HG03432 (cell line): Measurements from ENCODE around the gene VKORC1L1.
"Not testable (repeated sequence)": the region's sequence is repeated elsewhere in the genome, so short reads cannot be mapped to it uniquely, and the experiment has no call there.

Experiments used
- ATAC-seq: cut with Tn5 transposase; IDR thresholded peaks from one replicate; pipeline ENCODE4 v1.9.1; 2021; ENCODE audit warnings: mild to moderate bottlenecking, moderate library complexity; ENCODE audit not compliant: unreplicated experiment

The VKORC1L1 gene

DNA sequence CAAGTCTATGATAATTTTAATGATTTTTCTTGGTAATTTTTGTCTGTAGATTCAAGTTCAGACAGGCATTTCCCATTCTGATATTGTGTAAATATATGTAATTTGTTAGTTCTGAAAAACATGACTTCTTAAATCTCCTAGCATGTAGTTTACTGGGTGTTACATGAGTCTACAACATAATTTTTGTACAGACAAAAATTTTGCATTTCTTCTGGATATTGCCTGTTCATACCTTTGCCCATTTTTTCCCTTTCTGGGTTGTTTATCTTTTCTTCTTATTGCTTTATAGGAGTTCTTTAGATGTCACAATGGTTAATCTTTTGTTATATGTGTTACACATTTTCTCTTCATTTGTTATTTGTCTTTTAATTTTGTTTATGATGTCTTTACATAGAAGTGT, 12.1 kb downstream of the VKORC1L1 start:
- not testable (repeated sequence) for ATAC-seq

DNA sequence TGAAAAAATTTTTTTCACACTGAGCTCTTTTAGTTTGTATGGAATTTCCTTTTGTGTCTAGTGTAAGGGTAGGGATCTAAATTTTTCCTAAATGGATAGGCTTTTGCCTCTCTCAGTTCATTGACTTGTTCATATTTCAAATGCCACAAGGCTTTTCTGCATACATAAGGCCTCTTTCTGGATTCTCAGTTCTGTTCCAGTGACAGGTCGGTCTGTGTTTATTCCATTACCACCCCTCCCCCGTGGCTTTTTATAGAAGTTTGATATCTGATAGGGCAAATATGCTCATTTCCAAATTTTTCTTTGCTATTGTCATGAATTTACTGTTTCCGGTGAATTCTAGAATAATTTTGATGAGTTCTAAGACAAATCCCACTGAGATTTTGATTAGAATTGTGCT, 12.7 kb downstream of the VKORC1L1 start:
- not testable (repeated sequence) for ATAC-seq

DNA sequence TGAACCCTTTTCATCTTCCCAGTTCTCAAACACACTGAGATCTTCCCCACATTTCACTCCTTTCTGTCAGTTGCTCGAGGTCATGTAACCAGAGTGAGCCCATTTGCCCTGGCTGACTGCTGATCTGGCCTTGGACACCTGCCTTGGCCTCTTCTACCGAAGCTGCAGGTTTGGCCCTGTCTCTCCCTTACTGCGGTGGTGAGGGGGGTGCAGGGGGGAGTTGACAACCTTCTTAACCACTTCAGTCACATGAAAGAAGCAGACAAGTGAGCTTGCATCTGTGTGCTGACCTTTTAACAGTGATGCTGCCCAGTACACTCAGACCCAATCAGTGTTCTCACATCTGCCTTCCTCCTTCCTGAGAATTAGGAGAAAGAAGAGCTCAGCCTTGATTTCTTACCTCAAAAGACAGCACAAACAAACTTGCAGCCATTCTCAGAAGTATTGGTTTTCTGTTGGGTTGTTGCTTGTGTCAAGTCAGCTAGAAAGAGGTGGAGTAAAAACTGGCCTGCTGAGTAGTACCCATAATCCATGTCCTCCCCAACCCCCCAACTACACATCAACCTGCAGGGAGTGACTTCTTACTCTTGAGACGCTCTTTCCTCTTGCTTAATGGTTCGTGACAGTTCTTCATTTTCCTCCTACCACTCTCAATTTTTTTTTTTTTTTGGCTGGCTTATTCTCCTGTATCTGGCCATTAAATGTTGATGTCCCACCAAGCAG, 15.7 kb downstream of the VKORC1L1 start:
- not testable (repeated sequence) for ATAC-seq

DNA sequence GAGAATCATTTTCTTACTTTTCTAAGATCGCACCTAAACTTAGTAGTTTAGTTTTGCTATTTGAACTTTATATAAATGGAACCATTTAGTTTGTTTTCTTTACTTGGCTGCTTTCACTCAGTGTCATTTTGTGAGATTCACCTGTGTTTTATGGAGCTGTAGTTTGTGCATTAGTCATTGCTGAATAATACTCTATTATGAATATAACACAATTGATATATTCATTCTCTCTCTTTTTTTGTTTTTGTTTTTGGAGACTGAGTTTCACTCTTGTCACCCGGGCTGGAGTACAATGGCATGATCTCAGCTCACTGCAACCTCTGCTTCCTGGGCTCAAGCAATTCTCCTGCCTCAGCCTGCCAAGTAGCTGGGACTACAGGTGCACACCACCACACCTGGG, 16.8 kb downstream of the VKORC1L1 start:
- ATAC-seq = not testable (repeated sequence)

DNA sequence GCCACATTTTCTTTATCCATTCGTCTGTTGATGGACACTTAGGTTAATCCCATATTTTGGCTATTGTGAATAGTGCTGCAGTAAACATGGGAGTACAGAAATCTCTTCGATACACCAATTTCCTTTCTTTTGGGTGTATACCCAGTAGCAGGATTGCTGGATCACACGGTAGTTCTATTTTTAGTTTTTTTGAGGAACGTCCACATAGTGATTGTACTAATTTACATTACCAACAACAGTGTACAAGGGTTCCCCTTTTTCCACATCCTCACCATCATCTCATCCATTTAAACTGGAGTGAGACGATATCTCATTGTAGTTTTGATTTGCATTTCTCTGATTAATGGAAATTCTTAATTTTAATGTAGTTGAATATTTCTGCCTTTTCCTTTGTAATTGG, 19.3 kb downstream of the VKORC1L1 start:
- no peak for ATAC-seq

DNA sequence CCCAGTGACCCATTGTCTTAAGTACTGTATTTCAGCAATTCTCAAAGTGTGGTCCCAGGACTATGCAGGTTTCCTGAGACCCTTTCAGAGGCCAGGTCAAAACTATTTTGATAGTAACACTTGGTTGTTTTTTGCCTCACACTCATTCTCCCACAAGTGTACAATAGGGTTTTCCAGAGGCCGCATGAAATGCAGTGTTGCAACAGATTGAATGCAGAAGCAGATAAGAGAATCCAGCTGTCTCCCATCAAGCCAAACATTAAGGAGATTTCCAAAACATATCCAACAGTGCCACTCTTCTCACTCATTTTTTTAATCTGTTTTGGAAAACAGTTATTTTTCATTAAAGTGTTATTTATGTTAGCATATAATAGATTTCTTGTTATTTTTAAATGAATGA, 20.0 kb downstream of the VKORC1L1 start:
- no peak for ATAC-seq

DNA sequence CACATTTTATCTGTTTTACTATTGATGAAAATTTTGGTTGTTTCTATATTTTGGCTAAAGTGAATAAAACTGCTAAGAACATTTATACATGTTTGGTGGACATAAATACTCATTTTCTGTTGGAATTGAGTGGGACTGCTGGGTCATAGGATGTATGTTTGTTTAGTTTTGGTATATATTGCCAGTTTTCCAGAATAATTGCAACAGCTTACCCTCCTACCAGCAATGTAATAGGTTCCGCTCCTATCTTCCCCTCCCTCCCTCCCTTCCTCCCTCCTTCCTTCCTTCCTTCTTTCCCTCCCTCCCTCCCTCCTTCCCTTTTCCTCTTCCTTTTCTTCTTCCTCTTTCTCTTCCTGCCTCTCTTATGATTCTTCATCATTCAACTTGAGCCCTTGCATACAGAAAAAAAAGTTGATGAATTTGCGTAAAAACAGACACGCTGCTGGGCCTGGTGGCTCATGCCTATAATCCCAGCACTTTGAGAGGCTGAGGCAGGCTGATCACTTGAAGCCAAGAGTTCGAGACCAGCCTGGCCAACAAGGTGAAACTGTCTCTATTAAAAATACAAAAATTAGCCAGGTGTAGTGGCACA, 23.5 kb downstream of the VKORC1L1 start:
- no peak for ATAC-seq

DNA sequence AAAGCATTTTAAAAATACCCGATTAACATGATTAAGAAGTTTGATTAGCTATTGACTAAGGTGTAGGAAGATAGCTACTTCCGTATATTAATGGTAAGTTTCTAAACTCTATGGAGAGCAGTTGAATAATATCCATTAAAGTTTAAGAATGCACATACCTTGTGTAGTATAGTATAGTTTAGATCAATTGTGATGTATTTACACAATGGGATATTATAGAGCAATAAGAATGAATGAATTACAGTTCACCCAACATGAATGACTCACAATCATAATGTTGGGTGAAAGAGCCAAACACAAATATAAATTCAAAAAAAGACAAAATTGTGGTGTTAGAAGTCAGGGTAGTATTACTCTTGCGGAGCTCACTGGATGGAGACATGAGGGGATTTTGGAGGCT, 24.4 kb downstream of the VKORC1L1 start:
- not testable (repeated sequence) for ATAC-seq

DNA sequence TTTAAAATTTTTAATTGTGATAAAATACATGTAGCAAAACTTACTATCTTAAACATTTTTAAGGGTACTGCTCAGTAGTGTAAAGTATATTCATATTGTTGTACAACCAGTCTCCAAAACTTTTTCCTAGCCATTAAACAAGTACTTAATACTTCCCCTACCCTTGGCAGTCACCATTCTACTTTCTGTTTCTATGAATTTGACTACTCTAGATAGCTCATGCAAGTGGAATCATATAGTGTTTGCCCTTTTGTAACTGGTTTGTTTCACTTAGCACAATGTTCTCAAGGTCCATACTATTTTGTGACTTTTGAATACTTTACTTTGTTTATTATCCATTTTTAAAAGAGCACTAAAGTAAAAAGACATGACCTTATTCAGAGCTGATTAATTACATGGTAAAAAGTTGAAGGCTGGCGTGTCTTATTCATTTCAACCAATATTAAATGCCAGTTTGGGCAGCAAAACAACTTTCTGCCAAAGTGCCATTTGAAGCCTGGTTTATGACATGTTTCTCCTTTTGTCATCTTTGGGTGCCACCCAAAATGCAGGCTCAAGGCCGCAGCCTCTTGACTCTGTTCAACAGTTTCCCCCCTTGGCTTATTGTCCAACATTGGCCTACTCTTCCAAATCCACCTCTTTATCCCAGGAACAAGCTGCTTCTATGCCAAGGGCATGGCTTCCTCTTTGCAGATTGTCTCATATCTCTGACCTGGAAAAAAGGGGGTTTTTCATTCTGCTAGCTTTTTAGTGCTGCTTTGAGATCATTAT, 26.0 kb downstream of the VKORC1L1 start:
- ATAC-seq = peak; percentile 75

DNA sequence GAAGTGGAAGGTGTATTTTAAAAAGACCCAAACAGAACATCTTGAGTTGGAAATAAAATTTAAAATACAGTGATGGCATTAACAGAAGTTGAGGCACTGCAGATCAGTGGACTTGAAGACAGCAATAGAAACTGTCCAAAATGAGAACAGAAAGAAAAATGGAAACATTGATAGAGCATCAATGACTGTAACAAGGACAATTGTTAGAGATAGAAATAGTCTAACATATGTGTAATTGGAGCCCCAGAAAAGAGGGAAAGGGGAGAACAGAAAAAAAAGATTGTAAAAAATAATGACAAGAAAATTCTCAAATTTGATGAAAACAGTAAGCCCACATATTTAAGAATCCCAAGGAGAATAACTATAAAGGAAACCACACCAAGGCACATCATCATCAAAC, 29.4 kb downstream of the VKORC1L1 start:
- no peak for ATAC-seq

DNA sequence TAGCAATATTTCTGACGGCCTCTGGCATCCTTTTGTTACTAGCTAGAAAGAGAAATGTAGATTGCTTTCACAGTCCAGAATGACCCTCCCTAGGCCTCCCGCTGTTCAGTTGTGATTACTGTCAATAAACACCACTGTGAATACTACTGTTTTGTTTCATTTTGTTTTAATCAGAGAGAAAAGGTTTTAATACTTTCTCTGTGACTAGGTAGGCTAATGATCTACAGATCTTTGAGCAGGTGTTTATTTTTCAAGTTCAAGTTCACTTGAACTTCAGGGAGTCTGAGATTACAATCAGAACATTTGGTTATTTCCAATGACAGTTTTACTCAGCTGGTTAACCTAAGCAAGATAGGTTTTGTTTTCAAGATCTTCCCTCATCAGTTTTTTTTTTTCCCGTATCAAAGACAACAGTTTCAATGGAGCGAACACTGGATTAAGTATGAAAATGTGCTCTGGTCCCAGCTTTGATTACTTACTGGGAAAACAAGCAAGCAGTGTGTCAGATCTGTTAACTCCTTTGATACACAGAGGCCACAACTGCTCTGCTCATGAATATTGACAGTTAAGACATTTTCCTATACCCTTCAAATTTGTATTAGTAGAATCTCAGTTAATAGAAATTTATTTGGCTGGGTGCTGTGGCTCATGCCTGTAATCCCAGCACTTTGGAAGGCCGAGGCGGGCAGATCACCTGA, 34.8 kb downstream of the VKORC1L1 start:
- no peak for ATAC-seq

DNA sequence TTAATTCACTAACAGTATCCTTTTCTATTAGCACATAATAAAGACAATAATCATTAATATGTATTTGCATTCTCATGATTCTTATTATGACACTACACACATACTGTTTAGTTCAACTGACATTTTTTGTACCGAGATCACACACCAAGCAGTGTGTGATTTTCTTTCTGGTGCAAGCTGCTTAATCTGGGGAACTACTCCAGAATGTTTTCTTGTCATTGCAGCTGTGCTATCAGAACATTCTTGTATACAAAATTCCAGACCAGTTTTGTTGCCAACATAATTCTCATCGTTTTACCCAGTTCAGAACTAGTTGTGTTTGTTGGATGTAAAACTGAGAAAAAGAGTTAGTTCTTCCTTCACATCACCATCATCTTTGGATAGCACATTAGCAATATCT, 37.4 kb downstream of the VKORC1L1 start:
- no peak for ATAC-seq

DNA sequence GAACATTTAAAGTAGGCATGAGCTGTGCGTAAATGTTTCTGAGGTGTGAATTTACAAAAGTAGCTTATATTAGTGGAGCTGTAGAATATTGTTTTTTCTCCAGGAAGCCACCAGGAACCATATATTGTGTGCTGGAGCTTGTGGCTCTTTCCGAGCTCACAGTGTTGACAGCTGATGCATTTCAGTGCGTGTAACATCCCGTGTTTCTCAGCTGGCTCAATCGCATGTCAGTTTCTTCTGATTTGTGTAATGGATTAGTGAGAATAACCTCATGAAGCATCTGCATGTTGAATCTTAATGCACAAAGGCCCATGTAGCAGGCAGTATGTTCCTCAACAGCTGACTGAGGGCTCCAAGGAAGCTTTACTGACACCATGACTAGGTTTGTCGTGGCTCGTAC, 39.4 kb downstream of the VKORC1L1 start:
- ATAC-seq = no peak

DNA sequence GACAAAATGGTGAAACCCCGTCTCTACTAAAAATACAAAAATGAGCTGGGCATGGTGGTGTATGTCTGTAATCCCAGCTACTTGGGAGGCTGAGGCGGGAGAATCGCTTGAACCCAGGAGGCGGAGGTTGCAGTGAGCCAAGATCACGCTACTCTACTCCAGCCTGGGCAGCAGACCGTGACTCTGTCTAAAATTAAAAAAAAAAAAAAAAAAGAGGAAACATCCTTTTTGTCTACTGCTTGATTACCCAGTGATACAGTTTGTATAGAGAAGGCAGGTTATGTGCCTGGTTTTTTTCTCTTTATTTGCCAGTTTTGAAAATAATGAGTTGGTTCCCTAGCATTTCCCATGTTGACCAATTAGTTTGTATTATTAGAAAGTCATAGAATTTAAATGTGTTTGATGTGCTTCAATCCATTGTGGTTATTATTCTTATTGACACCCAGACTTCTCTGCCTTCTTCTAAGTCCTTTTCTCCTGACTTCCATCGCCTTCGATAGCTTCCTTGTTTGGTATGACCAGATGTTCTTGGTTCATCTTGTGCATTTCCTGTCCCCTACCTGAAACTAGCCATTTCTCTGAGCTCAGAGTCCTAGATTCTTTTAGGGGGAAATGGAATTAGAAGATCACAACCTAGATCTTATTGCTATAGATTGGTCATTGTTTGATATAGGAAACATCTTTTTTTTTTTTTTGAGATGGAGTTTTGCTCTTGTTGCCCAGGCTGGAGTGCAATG, 43.2 kb downstream of the VKORC1L1 start:
- ATAC-seq = no peak

DNA sequence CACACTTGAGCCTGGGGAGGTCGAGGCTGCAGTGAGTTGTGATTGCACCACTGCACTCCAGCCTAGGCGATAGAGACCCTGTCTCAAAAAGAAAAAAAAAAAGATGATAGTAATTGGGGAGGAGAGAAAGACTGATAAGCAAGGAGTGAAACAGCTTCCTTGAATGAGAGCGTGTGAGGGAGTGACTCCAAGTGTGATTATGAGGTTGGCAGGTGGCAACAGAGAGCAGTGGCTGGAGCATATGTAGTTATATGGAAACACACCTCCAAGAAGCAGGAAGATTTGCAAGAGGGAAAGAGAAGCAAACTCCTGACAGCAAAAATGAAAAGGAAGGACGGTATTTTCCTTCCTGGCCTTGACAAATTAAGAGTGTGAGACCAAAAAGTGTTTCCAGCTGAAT, 50.4 kb downstream of the VKORC1L1 start:
- ATAC-seq = no peak

DNA sequence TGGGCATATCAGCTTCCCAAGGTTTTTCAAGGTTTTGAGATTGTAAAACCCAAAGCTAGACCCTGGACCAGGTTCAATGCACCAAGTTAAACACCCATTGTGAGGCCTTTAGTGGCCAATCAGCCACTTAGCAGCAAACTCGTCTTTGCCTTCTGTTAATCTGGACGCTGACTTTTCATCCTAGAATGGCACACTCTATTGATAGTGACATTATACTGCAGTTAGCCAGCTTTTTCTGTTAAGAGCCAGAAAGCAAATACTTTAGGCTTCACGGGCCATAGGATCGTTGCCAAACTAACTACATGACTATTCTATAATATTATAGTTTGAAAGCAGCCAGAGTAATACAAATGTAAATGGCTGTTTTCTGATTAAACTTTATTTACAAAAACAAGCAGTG, 51.3 kb downstream of the VKORC1L1 start:
- no peak for ATAC-seq

DNA sequence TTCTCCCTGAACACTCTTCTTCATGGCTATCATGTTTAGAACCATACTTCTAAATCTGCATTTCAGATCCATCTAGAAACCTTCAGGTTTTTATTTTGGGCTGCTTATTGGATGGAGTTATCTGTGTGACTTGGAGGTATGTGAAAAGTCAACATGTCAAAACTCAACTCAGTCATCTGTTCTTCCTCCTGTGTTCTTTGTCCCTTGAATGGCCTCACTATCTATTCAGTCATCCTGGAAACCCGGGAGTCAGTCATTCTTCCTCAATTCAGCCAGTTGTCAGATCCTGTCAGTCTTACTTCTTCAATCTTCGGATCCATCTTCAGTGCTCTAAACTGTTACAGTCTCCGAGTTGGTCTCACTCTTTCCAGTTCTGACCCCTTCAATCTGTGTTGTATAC, 52.2 kb downstream of the VKORC1L1 start:
- no peak for ATAC-seq

DNA sequence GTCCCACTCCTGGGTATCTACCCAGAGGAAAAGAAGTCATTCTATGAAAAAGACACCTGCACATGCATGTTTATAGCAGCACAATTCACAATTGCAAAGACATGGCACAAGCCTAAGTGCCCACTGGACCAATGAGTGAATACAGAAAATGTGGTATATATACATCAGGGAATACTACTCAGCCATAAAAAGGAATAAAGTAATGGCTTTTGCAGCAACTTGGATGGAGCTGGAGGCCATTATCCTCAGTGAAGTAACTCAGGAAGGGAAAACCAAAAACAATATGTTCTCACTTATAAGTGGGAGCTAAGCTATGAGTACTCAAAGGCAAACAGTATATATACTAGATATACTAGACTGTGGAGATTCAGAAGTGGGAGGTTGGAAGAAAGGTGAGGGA, 53.7 kb downstream of the VKORC1L1 start:
- ATAC-seq = no peak

DNA sequence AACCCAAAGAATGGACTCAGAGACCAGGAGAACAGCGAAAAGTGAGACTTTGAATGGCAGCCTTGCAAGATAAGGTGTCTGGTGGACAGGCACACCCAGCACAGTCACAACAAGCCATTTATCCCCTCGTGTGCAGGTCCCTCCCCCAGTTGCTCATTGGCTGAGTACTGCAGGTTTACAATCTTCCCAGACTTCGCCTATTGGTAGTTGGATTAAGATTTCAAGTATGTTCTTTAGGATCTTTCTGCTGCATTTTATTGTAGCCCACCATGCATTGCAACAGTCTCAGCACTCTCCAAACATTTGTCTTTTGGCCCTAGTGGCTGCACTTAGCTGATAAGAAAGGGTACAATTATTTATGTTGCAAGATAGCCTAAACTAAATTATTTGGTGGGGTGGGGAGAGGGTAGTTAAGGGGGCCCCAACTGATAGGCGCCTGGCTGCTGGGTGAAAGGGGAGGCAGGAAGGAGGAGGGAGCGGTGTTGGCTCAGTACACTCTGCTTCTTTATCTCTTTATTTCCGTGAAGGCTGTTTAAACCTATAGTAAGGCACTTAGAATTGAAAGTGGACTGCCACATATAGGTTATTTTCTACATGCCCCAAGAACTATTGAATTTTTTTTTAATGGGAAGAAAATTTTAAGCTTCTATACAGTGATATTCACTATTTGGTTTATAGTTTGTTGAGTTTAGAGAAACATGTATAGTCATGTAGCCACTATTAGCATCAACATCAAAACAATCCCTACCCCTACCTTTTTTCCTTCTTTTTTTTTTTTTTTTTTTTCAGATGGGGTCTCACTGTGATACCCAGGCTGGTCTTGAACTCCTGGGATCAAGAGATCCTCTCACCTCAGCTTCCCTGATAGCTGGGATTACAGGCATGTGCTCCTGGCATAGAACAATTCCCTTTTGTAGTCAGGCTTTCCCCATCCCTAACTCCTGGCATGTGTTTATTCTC, 54.9 kb downstream of the VKORC1L1 start:
- no peak for ATAC-seq

DNA sequence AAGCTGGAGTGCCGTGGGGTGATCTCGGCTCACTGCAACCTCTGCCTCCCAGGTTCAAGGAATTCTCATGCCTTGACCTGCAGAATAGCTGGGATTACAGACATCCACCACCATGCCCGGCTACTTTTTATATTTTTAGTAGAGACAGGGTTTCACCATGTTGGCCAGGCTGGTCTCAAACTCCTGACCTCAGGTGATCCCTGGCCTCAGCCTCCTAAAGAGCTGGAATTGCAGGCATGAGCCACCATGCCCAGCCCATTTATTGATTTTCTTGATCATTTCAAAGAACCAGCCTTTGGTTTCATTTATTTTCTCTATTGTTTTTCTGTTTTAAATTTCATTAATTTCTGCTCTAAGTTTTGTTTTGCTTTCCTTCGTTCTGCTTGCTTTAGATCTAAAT, 58.8 kb downstream of the VKORC1L1 start:
- no peak for ATAC-seq
